Stimulated activated naive CD8-positive, alpha-beta T cell treated with anti-CD3 and anti-CD28 coated beads, Interleukin-15, amount 100 ng/mL, for 72 hours (primary cell): ENCODE measurements around the gene DCHS1.

Experiments
- ATAC-seq: fragments of 150-1000 bp; cut with Tn5 transposase; 2 replicates; pipeline ENCODE4 v1.10.0; 2021; ENCODE audit warnings: mild to moderate bottlenecking, moderate library complexity
- DNase-seq, 2 donors: peaks; one replicate each; pipeline ENCODE4 v3.0.0; 2021 to 2022
- H3K27ac Mint-ChIP-seq, 2 donors: one replicate each; pipeline ENCODE4 v1.8.0; 2022; ENCODE audit warnings: mild to moderate bottlenecking in 2 of 2, mixed read lengths in 2 of 2, moderate library complexity in 2 of 2
- H3K27me3 Mint-ChIP-seq: one replicate; pipeline ENCODE4 v1.8.0; 2022; ENCODE audit warnings: mixed read lengths
- H3K4me1 Mint-ChIP-seq: one replicate; pipeline ENCODE4 v1.8.0; 2022; ENCODE audit warnings: mild to moderate bottlenecking, mixed read lengths
- H3K4me3 Mint-ChIP-seq, 2 donors: one replicate each; pipeline ENCODE4 v1.8.0; 2022; ENCODE audit warnings: mild to moderate bottlenecking in 2 of 2, mixed read lengths in 2 of 2, moderate library complexity in 1 of 2
- H3K9me3 Mint-ChIP-seq, 2 donors: one replicate each; pipeline ENCODE4 v1.8.0; 2022; ENCODE audit warnings: mixed read lengths in 2 of 2

Gene DCHS1

DNA sequence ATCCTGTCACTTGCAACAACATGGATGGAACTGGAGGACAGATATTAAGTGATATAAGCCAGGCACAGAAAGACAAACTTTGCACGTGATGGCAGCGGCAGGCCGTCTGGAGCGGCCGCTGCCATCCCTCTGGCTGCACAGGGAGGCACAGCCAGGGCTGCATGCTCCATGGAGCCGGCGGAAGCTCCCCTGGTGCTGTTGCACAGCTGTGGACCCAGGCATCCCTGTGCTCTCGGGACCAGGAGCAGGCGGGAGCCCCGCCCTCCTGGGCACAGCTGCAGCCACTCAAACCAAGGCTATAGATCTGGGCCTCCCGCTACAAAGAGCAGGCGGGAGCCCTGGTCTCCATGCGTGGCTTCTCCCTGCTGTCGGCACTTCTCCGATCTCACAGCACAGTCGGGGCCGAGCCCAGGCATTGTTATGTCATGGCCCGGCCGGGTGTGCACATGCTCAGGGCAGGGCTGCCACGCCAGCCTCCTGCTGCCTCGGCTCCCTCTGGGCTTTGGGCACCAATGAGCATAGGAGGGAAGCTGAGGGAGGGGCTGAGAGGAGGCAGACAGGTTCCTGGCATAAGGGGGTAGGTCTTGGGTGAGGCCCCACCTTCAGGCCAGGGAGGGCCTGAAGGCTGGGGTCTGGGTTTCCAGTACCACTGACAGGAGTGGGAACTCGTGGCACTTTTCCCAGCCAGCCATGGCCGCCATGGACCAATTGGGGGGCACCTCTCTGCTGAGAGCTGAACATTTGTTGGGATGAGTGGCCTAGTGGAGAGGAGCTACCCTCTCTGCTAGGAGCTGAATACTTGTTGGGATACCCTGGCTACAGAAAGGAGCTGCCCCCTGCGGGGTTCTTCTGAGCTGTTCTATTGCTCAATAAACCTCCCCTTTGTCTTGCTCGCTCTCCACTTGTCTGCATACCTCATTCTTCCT, 68.9 kb downstream of the DCHS1 start:
- DNase-seq: no peak
- ATAC-seq: peak; percentile 20
- Mint-ChIP-seq H3K9me3 (peaks cover 23% of the 10 kb centered on the region in 2 donors), H3K27me3 (no peaks in the 10 kb centered on the region), H3K4me3 (no peak overlapping the region), H3K27ac (no peak overlapping the region), H3K4me1 (no peaks in the 10 kb centered on the region)

DNA sequence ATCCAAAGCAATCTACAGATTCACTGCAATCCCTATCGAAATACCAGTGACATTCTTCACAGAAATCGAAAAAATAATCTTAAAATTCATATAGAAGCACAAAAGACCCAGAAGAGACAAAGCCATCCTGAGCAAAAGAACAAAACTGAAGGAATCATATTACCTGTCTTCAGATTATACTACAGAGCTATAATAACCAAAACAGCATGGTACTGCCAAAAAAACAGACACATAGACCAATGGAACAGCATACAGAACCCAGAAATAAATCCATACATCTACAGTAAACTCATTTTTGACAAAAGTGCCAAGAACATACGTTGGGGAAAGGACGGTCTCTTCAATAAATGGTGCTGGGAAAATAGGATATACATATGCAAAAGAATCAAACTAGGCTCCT, 71.1 kb downstream of the DCHS1 start:
- peaks cover 23% of the 10 kb centered on the region in 2 donors for H3K9me3 Mint-ChIP-seq
- no peaks in the 10 kb centered on the region for H3K27me3 Mint-ChIP-seq
- no peak for ATAC-seq

DNA sequence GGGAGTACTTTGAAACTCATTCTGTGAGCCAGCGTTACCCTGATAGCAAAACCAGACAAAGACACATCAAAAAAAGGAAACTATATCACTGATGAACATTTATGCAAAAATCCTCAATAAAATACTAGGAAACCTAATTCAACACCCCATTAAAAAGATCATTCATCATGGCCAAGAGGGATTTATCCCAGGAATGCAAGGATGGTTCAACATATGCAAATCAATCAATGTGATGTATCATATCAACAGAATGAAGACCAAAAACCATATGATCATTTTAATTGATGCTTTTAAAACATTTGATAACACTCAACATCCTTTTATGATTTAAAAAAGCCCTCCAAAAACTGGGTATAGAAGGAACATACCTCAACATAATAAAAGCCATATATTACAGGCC, 72.0 kb downstream of the DCHS1 start:
- no peak for DNase-seq
- H3K4me1 Mint-ChIP-seq: no peaks in the 10 kb centered on the region
- H3K4me3 Mint-ChIP-seq: no peak overlapping the region
- no peak for ATAC-seq
- no peak overlapping the region for H3K27ac Mint-ChIP-seq
- no peaks in the 10 kb centered on the region for H3K27me3 Mint-ChIP-seq
- peaks cover 23% of the 10 kb centered on the region in 2 donors for H3K9me3 Mint-ChIP-seq

More for the DNA sequence above, 71.1 kb downstream of the DCHS1 start:
- H3K4me3 Mint-ChIP-seq: no peak overlapping the region
- no peaks in the 10 kb centered on the region for H3K4me1 Mint-ChIP-seq
- no peak overlapping the region for H3K27ac Mint-ChIP-seq
- DNase-seq: no peak

GRCh38 chr11:6579681-6580080, 75.9 kb downstream of the DCHS1 start:
- Mint-ChIP-seq H3K4me3 (no peak overlapping the region), H3K4me1 (no peaks in the 10 kb centered on the region), H3K27me3 (no peaks in the 10 kb centered on the region), H3K27ac (no peak overlapping the region), H3K9me3 (peaks cover 20% of the 10 kb centered on the region in 2 donors)
- no peak for ATAC-seq
- DNase-seq: no peak

DNA sequence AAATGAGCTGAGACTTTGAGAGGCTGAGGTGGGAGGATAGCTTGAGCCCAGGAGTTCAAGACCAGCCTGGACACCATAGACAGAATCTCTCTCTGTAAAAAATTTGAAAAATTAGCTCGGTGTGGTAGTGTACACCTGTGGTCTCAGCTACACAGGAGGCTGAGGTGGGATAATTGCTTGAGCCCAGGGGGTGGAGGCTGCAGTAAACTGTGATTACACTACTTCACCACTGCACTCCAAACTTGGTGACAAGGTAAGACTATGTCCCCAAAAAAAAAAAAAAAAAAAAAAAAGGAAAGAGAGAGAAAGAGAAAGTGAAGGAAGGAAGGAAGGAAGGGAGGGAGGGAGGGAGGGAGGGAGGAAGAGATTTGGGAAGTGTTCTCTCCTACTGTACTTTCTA, 77.5 kb downstream of the DCHS1 start:
- ATAC-seq: no peak

DNA sequence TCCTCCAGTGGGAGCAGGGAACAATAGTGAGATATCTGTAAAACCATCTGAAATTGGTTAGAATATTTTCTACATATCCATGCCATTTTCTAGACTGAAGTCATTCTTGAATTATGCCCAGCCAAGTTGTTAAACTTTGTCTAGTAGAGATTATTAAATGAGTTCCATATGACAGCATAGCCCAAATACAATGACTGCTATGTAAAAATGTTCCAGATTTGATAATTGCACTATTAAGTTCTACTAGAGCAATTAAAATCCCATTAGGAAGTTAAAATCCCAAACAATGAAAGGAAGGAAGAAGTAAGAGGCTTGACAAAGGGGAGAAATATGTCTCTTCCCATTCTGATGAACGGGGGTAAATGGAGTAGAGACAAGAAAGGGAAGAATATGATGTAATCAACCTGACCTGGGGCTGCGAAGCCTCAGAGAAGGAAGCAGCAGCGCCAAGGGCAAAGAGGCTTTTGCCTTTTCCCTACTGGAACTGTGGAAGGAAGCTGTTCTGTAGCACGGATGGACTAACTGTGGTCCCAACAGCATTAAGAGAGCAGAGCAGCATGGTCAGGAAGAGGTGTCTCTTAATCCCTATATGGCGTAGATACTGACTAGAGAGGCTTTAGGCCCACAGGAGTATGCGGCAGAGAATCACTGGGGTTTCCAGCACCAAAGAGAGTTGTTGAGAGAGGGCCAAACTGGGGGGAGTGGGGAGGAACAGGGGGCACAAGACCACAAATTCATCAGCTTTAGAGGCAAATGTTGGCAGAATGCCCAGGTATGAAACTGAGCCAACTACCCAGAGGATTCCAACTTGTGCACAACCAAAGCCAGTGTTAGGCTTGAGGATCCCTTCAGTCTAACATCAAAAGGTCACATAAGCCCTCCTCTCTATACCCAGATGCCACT, 78.9 kb downstream of the DCHS1 start:
- no peak for DNase-seq
- H3K9me3 Mint-ChIP-seq: no peaks in the 10 kb centered on the region
- H3K4me1 Mint-ChIP-seq: no peaks in the 10 kb centered on the region
- no peak for ATAC-seq
- no peak overlapping the region for H3K4me3 Mint-ChIP-seq
- H3K27ac Mint-ChIP-seq: no peak overlapping the region
- H3K27me3 Mint-ChIP-seq: no peaks in the 10 kb centered on the region

More for the DNA sequence above, 77.5 kb downstream of the DCHS1 start:
- H3K27me3 Mint-ChIP-seq: no peaks in the 10 kb centered on the region
- H3K27ac Mint-ChIP-seq: no peak overlapping the region
- no peak overlapping the region for H3K4me3 Mint-ChIP-seq
- no peaks in the 10 kb centered on the region for H3K4me1 Mint-ChIP-seq
- H3K9me3 Mint-ChIP-seq: peaks cover 5% of the 10 kb centered on the region in 2 donors
- no peak for DNase-seq

DNA sequence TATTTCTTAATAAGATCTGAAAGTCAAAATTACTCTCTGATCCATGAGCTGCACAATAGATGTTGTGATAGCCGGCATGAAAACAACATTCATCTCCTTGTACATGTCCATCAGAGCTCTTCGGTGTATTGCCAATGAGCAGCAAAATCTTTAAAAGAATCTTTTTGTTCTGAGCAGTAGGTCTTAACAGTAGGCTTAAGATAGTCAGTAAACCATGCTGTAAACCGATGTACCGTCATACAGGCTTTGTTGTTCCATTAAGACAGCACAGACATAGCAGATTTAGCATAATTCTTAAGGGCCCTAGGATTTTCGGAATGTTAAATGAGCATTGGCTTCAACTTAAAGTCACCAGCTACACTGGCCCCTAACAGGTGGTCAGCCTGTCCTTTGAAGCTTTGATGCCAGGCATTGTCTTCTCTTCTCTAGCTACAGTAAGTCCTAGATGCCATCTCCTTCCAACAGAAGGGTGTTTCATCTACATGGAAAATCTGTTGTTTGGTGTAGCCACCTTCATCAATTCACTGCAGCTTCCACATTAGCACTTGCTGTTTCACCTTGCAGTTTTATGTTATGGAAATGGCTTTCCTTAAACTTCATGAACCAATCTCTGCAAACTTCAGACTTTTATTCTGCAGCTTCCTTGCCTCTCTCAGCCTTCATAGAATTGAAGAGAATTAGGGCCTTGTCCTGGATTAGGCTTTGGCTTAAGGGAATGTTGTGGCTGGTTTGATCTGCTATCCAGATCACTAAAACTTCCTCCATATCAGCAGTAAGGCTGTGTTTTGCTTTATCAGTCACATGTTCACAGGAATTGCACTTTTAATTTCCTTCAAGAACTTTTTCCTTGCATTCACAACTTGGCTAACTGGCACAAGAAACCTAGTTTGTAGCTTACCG, 80.5 kb downstream of the DCHS1 start:
- H3K4me3 Mint-ChIP-seq: no peak overlapping the region
- no peaks in the 10 kb centered on the region for H3K4me1 Mint-ChIP-seq
- H3K27ac Mint-ChIP-seq: no peak overlapping the region
- DNase-seq: no peak
- no peak for ATAC-seq
- no peaks in the 10 kb centered on the region for H3K27me3 Mint-ChIP-seq
- no peaks in the 10 kb centered on the region for H3K9me3 Mint-ChIP-seq

- DNase-seq (no peak), ATAC-seq (no peak)
- no peak overlapping the region for H3K4me3 Mint-ChIP-seq
- no peaks in the 10 kb centered on the region for H3K9me3 Mint-ChIP-seq
- no peaks in the 10 kb centered on the region for H3K4me1 Mint-ChIP-seq
- no peaks in the 10 kb centered on the region for H3K27me3 Mint-ChIP-seq
- no peak overlapping the region for H3K27ac Mint-ChIP-seq
Observed at GRCh38 chr11:6572215-6572614, 83.4 kb downstream of the DCHS1 start.

GRCh38 chr11:6571434-6572008, 84.1 kb downstream of the DCHS1 start:
- Mint-ChIP-seq H3K27ac (peak overlapping the region in 1 of 2 donors; percentile 36), H3K27me3 (no peaks in the 10 kb centered on the region), H3K9me3 (no peaks in the 10 kb centered on the region), H3K4me3 (no peak overlapping the region), H3K4me1 (no peaks in the 10 kb centered on the region)
- peak; percentile 23 for ATAC-seq
- DNase-seq: no peak
